Natural killer cell (primary cell): ENCODE results near the gene BANF2. TPM values are rescaled to one million over a fixed set of nuclear protein-coding genes. Genes with fewer than 3 reads are reported as not detected.
"Not testable (repeated sequence)": the region's sequence is repeated elsewhere in the genome, so short reads cannot be mapped to it uniquely, and the experiment has no call there.

Experiments
- ATAC-seq, 3 donors: fragments of 150-1000 bp in 2 of 3; fragments of 200-7000 bp in 1 of 3; cut with Tn5 transposase; 1 replicate in 1 of 3; 2 replicates in 2 of 3; pipeline ENCODE4 v1.10.0; 2021; ENCODE audit warnings: mild to moderate bottlenecking in 2 of 3, moderate library complexity in 2 of 3
- DNase-seq, 2 donors: peaks; one replicate each; pipeline versions ENCODE4 v3.0.0 to v3.0.0-alpha.2; 2013 to 2021; ENCODE audit warnings: mixed read lengths in 1 of 2
- H3K27ac ChIP-seq: one replicate; pipeline ENCODE4 v1.5.1; 2013; ENCODE audit warnings: mild to moderate bottlenecking, low read length
- H3K27me3 ChIP-seq: one replicate; pipeline ENCODE4 v1.6.1; 2013; ENCODE audit warnings: low read length; ENCODE audit not compliant: control insufficient read depth, insufficient read depth
- H3K36me3 ChIP-seq: one replicate; pipeline ENCODE4 v1.6.1; 2013; ENCODE audit warnings: low read length; ENCODE audit not compliant: control insufficient read depth, insufficient read depth
- H3K4me1 ChIP-seq: one replicate; pipeline ENCODE4 v1.6.1; 2013; ENCODE audit warnings: low read length; ENCODE audit not compliant: control insufficient read depth, insufficient read depth
- H3K4me3 ChIP-seq: one replicate; pipeline ENCODE4 v1.5.1; 2013; ENCODE audit warnings: low read length
- H3K9me3 ChIP-seq: one replicate; pipeline ENCODE4 v1.6.1; 2013; ENCODE audit warnings: low read length; ENCODE audit not compliant: control insufficient read depth, insufficient read depth
- H3K27ac Mint-ChIP-seq, 2 donors: one replicate each; pipeline ENCODE4 v1.8.0; 2022; ENCODE audit warnings: mild to moderate bottlenecking in 2 of 2, mixed read lengths in 2 of 2, moderate library complexity in 1 of 2
- H3K27me3 Mint-ChIP-seq, 2 donors: one replicate each; pipeline ENCODE4 v1.8.0; 2022; ENCODE audit warnings: low read depth in 2 of 2, mixed read lengths in 2 of 2
- H3K36me3 Mint-ChIP-seq: one replicate; pipeline ENCODE4 v1.8.0; 2022; ENCODE audit warnings: mixed read lengths
- H3K4me1 Mint-ChIP-seq, 2 donors: one replicate each; pipeline ENCODE4 v1.8.0; 2022; ENCODE audit warnings: mixed read lengths in 2 of 2
- H3K4me3 Mint-ChIP-seq: one replicate; pipeline ENCODE4 v1.8.0; 2022; ENCODE audit warnings: mild to moderate bottlenecking, moderate library complexity, mixed read lengths
- H3K9me3 Mint-ChIP-seq, 2 donors: one replicate each; pipeline ENCODE4 v1.8.0; 2022; ENCODE audit warnings: mixed read lengths in 2 of 2
- WGBS: methylation state at CpG from one replicate; pipeline ENCODE4 v1.1.7; 2013; ENCODE audit warnings: missing lambda C conversion rate; ENCODE audit not compliant: insufficient coverage; 5-methylcytosine and 5-hydroxymethylcytosine counted together
- intact Hi-C: fragments of 100-400 bp; cut with micrococcal nuclease; formaldehyde crosslinking; loops from one replicate; pipeline ENCODE4 v1.14.2; 2022
- total RNA-seq, 4 donors: library from RNA; stranded (reverse); fragments of 120-200 nt in 1 of 4; gene quantifications; one replicate each; pipeline versions ENCODE4 v1.2.3 to v1.2.4, GENCODE V29; 2013 to 2022
- TF ChIP-seq, protein P1 (sequence below): fragments of 200-600 bp; IDR thresholded peaks from one replicate; pipeline ENCODE4 v1.8.0; 2022; ENCODE audit warnings: antibody characterized with exemption

Gene BANF2
- total RNA-seq, 3 donors from 2014 or later (not counting 1 experiment from before 2014, with no cell fraction given): not detected

DNA sequence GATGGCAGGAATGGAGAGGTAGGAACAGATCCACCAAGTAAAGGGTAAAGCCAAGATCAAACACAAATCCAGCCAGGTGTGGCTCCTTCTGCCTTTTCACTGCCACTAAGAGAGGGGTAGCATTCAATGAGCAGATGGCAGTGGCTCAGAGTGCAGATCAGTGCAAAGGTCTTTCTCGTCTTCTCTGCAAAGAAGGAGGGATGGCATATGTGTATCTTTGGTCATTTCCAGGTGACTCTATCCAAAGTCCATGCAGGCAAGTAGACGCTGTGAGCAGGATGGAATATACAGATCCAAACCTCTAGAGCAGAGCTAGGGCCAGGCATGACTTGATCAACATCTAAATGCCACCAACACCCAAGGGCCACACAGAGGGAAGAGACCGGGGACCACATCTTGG lies 6.9 kb downstream of the BANF2 start:
- Mint-ChIP-seq H3K4me3 (no peak overlapping the region), H3K27ac (no peak overlapping the region), H3K36me3 (no peaks in the 10 kb centered on the region), H3K9me3 (no peaks in the 10 kb centered on the region), H3K4me1 (no peaks in the 10 kb centered on the region), H3K27me3 (no peaks in the 10 kb centered on the region)
- Histone ChIP-seq H3K27ac (no peak overlapping the region), H3K27me3 (no peaks in the 10 kb centered on the region), H3K4me1 (peaks cover 6% of the 10 kb centered on the region), H3K9me3 (no peaks in the 10 kb centered on the region), H3K4me3 (no peak overlapping the region), H3K36me3 (no peaks in the 10 kb centered on the region)
- ATAC-seq: no peak
- DNase-seq: no peak
- 87% methylated on average over 3 of the region's 3 CpGs for WGBS
- intact Hi-C loops: no loop called here
- TF ChIP-seq, protein P1, sequence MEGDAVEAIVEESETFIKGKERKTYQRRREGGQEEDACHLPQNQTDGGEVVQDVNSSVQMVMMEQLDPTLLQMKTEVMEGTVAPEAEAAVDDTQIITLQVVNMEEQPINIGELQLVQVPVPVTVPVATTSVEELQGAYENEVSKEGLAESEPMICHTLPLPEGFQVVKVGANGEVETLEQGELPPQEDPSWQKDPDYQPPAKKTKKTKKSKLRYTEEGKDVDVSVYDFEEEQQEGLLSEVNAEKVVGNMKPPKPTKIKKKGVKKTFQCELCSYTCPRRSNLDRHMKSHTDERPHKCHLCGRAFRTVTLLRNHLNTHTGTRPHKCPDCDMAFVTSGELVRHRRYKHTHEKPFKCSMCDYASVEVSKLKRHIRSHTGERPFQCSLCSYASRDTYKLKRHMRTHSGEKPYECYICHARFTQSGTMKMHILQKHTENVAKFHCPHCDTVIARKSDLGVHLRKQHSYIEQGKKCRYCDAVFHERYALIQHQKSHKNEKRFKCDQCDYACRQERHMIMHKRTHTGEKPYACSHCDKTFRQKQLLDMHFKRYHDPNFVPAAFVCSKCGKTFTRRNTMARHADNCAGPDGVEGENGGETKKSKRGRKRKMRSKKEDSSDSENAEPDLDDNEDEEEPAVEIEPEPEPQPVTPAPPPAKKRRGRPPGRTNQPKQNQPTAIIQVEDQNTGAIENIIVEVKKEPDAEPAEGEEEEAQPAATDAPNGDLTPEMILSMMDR: no peak

GRCh38 chr20:17707951-17708350 lies 8.2 kb downstream of the BANF2 start:
- intact Hi-C loops, H3K27ac ChIP-seq, H3K36me3 Mint-ChIP-seq, H3K9me3 ChIP-seq, DNase-seq, H3K4me1 ChIP-seq, ATAC-seq, H3K4me1 Mint-ChIP-seq, H3K4me3 Mint-ChIP-seq, H3K27me3 ChIP-seq, H3K27ac Mint-ChIP-seq, H3K36me3 ChIP-seq, H3K27me3 Mint-ChIP-seq, H3K9me3 Mint-ChIP-seq, H3K4me3 ChIP-seq: not testable (repeated sequence)
- WGBS: 98% methylated on average over 3 of the region's 3 CpGs

- no peaks in the 10 kb centered on the region for H3K36me3 Mint-ChIP-seq
- WGBS: 96% methylated on average over 6 of the region's 7 CpGs
Measured at GRCh38 chr20:17708675-17709360, 9.1 kb downstream of the BANF2 start.

GRCh38 chr20:17709361-17710293 lies 9.9 kb downstream of the BANF2 start:
- ATAC-seq: no peak
- Histone ChIP-seq H3K36me3 (no peaks in the 10 kb centered on the region), H3K27ac (no peak overlapping the region), H3K9me3 (no peaks in the 10 kb centered on the region), H3K27me3 (no peaks in the 10 kb centered on the region), H3K4me1 (no peaks in the 10 kb centered on the region), H3K4me3 (no peak overlapping the region)
- TF ChIP-seq, protein P1: no peak
- 96% methylated on average over 12 of the region's 12 CpGs for WGBS
- Mint-ChIP-seq H3K4me1 (no peaks in the 10 kb centered on the region), H3K9me3 (no peaks in the 10 kb centered on the region), H3K27ac (no peak overlapping the region), H3K4me3 (no peak overlapping the region), H3K36me3 (no peaks in the 10 kb centered on the region), H3K27me3 (no peaks in the 10 kb centered on the region)
- intact Hi-C loops: no loop called here
- DNase-seq: no peak

More at GRCh38 chr20:17708675-17709360, 9.1 kb downstream of the BANF2 start:
- Histone ChIP-seq H3K4me1 (peaks cover 2% of the 10 kb centered on the region), H3K36me3 (no peaks in the 10 kb centered on the region), H3K27ac (no peak overlapping the region), H3K9me3 (no peaks in the 10 kb centered on the region), H3K4me3 (no peak overlapping the region), H3K27me3 (no peaks in the 10 kb centered on the region)
- Mint-ChIP-seq H3K4me1 (no peaks in the 10 kb centered on the region), H3K9me3 (no peaks in the 10 kb centered on the region), H3K4me3 (no peak overlapping the region), H3K27ac (no peak overlapping the region), H3K27me3 (no peaks in the 10 kb centered on the region)
- DNase-seq (no peak), ATAC-seq (no peak)
- TF ChIP-seq, protein P1: no peak
- intact Hi-C loops: no loop called here
